GM12891 (cell line): ENCODE measurements around the gene CABLES2.

Experiments
- DNase-seq: peaks from one replicate; pipeline ENCODE4 v3.0.0; 2011; ENCODE audit warnings: low spot score; ENCODE audit not compliant: insufficient read length
- FAIRE-seq: peaks from 2 replicates; lab custom pipeline; 2011; peaks lifted over from hg19 to GRCh38; lab: Jason Lieb, UNC
- PAX5 ChIP-seq: IDR thresholded peaks from 2 replicates; pipeline ENCODE4 v1.6.1; 2011; ENCODE audit warnings: low read length, moderate library complexity, mild to moderate bottlenecking; ENCODE audit not compliant: insufficient read depth, severe bottlenecking
- POLR2A ChIP-seq: IDR thresholded peaks from 2 replicates; pipeline ENCODE4 v1.6.1; 2011; ENCODE audit warnings: low read depth, low read length, control low read depth
- POLR2AphosphoS5 ChIP-seq: IDR thresholded peaks from 2 replicates; pipeline ENCODE4 v1.6.1; 2011; ENCODE audit warnings: low read depth, low read length, control low read depth
- POU2F2 ChIP-seq: IDR thresholded peaks from 2 replicates; pipeline ENCODE4 v1.6.1; 2011; ENCODE audit warnings: low read depth, mild to moderate bottlenecking, control low read depth, low read length, moderate library complexity
- SPI1 ChIP-seq: IDR thresholded peaks from 2 replicates; pipeline ENCODE4 v1.6.1; 2011; ENCODE audit warnings: low read depth, low read length, control low read depth
- TAF1 ChIP-seq: IDR thresholded peaks from 2 replicates; pipeline ENCODE4 v1.6.1; 2011; ENCODE audit warnings: low read depth, low read length, control low read depth

The CABLES2 gene

DNA sequence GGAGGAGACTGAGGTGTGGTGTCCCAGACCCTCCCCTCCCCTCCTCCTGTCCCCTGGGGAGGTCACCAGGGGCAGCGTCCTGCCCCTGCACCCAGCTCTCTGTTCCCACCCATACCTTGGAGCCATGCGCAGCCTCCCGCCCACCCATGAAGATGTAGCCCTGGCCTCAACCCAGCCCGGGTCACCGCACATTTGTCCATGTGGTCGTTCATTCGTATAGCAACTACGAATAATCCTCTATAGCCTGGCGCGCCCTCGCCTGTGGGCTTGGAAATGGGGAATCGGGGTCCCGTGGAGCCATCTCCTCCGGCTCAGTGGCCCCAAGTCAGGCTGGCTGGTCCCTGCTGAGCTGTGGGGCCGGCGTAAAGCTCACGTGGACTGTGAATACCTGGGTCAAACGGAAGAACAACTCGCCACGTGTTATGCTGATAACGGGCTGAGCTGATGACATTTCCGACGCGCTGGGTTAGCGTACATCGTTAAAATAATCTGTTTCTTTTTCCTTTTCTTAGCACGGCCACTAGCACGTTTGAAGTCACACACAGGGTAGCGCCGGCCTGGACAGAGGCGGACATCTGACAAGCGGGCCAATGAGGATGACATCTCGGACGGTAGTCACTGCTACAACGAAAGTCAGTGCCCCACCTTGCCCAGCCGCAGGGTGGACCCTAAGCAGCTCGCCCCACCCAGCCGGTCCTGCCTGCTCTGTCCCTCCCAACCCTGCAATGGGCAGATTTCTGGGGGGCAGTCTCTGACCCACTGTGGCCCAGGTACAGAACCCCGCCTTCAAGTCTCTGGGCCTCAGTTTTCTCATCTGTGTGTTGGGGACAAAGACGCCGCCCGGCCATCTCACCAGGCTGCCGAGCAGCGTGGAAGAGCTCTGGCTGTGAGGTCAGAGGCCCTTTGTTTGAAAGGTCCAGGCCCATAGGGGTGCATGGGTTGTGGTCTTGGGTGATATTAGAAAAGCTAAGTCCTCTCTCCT lies 40.1 kb upstream of the CABLES2 start:
- no peak for TF ChIP-seq SPI1
- TF ChIP-seq PAX5: no peak
- no peak for TF ChIP-seq POU2F2
- no peak for TF ChIP-seq POLR2A
- TF ChIP-seq POLR2AphosphoS5: no peak
- TF ChIP-seq TAF1: no peak
- no peak for DNase-seq
- FAIRE-seq: no peak

DNA sequence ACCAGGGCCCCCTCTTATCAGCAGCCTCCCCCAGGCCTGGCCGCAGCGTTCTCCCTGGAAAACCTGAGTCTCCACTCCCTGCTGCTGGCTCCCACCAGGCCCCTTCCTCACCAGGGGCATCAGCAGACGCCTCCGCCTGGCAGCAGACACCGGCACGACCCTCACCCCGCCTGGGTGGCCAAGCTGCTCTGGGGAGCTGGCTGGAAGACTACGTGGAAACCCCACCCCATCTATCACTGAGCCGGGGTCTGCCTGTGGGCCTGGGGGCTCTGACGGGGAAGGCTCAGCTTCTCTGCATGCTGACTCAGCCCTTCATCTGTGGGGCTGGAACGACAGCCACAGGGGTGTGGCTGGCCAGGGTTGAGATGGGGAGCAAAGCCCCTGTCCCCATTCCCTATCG lies 39.4 kb upstream of the CABLES2 start:
- DNase-seq (no peak), FAIRE-seq (no peak)
- TF ChIP-seq SPI1: no peak
- no peak for TF ChIP-seq POU2F2
- TF ChIP-seq TAF1: no peak
- no peak for TF ChIP-seq POLR2A
- no peak for TF ChIP-seq POLR2AphosphoS5
- no peak for TF ChIP-seq PAX5

DNA sequence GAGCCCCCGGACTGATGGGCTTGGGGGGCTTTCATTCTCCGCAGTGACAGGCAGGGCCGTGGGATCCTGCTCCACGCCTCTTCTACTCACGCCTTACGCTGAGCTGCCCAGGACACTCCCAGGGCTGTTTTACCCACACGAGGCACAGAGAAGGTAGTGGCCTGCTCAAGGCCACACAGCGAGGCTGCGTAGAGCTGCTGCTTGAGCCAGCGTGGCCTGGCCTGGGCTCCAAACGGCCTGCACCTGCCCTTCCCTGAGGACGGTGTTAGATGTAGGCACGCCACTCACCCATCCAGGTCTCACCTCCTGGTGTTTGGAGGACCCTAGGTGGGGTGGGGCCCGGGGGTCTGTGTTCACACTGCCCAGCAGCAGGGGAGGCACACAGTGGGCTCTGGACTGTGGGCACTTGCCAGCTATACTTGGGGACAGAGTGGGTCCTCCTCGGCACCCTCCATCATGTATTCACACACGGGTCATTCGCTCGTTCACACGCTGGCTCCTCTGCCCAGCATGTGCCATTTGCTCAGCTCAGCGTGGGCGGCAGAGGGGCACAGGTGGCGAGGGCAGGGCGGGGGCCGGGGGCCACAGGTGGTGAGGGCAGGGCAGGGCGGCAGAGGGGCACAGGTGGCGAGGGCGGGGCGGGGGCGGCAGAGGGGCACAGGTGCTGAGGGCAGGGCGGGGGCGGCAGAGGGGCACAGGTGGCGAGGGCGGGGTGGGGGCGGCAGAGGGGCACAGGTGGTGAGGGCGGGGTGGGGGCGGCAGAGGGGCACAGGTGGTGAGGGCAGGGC lies 38.7 kb upstream of the CABLES2 start:
- no peak for TF ChIP-seq POLR2A
- no peak for TF ChIP-seq SPI1
- TF ChIP-seq TAF1: no peak
- TF ChIP-seq POU2F2: no peak
- no peak for TF ChIP-seq PAX5
- TF ChIP-seq POLR2AphosphoS5: no peak
- no peak for DNase-seq
- FAIRE-seq: no peak

DNA sequence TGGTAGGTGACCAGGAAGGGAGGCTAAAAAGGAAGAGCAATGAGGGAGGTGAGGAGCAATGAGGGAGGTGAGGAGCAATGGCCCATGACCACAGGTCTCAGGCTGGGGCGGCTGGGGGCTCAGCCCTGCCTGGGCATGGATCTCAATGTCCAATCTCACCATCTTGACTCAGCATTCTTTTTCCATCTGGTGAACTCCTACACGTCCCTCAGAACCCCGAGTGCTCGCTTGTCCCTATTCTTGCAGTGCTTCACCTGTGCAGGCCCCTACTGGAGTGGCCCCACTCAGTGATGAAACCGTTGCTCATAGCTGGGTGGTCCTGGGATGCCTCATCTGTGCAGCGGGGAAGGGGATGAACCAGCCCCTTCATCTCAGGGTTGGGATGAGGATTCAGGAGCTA lies 37.2 kb upstream of the CABLES2 start:
- no peak for TF ChIP-seq POLR2AphosphoS5
- no peak for TF ChIP-seq POLR2A
- TF ChIP-seq TAF1: no peak
- TF ChIP-seq PAX5: no peak
- no peak for TF ChIP-seq POU2F2
- TF ChIP-seq SPI1: no peak
- FAIRE-seq (no peak), DNase-seq (no peak)

DNA sequence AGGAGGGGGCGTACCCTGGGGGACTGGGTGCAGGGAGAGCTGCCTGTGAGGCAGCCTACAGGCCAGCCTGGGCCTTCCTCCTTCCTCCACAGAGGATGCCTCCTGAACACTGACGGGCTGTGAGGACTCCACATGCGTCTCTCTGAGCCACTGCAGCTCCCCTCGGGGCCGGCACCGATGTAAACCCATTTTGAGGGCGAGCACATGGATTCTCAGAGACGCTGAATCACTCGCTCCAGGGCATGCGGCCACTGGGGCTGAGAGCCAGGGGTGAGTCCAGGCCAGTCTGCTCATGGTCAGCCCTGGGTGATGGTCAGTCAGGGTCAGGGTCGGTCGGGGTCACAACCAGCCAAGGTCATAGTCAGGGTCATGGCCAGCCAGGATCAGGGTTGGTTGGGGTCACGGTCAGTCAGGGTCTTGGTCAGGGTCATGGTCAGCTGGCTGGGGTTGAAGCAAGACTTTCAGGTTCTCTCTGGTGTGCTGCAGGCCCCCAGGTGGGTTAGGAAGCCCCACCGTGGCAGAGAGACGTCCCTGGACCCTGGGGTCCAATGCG lies 35.0 kb upstream of the CABLES2 start:
- TF ChIP-seq POLR2AphosphoS5 (no peak), SPI1 (no peak), TAF1 (no peak), PAX5 (no peak), POLR2A (no peak)
- DNase-seq: no peak
- FAIRE-seq: no peak

DNA sequence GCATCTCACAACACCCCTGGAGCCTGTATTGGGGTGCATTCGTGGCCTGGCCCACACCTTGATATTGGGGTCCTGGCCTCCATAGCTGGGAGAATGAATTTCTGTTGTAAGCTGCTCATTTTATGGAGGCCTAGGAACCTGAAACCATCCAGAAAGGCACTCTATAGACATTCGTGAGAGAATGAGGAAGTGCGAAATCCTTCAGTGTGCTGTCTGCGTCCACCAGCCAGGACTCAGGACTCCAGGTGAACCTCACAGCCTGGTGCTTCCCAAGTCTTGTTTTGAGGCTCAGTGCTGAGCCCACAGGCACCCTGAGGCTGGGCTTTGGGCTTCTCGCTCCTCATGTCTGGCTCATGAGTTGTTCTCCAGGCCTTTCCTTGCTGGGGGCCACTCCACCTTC lies 32.1 kb upstream of the CABLES2 start:
- peak; percentile 98 for TF ChIP-seq SPI1
- TF ChIP-seq PAX5: no peak
- DNase-seq: no peak
- no peak for FAIRE-seq

DNA sequence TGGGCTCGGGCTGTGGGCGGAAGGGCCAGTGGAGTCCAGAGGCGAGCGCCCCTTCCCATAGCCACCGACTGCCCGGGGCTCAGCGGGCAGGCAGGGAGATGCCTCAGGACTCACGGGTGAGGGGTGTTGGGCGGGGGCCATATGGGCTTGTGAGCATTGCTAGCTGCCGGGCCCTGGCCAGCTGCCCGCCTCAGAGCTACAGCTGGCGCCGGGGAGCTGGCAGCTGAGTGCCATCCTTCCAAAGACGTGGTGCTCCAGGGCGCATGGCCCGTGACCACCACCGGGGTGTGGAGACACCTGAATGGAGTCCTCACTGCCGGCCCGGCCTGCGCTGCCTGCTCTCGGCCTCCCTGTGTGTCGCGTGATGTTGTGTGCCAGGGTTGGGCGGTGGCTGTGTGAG lies 30.8 kb upstream of the CABLES2 start:
- TF ChIP-seq POLR2A (no peak), POLR2AphosphoS5 (no peak), PAX5 (no peak), POU2F2 (no peak), TAF1 (no peak), SPI1 (no peak)
- DNase-seq: no peak
- FAIRE-seq: no peak

DNA sequence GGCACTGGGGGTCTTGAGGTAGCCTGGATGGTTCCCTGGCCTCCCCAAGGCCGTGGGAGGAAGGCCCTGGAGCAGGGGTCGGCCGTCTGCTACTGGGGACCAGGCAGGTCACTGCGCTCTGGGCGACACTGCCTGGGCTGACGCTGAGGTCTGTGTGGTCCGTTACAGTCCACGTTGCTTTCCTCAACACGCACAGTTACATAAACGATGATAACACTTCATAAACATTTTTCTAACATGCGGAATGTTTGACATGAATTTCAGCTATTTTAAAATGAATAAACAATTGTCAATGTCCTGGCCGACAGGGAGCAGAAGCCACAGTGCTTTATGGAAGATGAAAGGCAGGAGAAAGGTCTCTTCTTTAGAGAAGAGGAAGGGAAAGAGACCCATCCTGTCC lies 30.4 kb upstream of the CABLES2 start:
- FAIRE-seq: no peak

DNA sequence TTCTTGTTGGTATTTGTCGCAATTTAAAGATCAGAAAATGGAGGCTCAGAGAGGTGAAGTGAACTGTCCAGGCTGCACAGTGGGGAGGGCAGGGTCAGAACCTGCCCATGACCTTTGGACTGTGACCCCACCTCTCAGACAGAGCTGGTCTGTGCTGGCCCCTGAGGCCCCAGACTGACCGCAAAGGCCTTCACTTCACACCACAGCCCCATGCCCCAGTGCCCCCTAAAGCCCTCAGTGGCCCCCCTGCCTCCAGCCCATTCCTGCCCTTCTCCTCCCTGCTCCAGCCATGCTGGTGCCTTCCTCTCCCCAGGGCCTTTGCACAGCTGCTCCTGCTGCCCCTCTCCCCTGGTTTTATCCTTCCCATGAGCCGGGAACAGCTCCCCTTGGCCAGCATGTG lies 29.6 kb upstream of the CABLES2 start:
- FAIRE-seq: no peak
- no peak for DNase-seq

More for the DNA sequence above, 30.4 kb upstream of the CABLES2 start:
- no peak for DNase-seq
- TF ChIP-seq POU2F2 (no peak), POLR2AphosphoS5 (no peak), SPI1 (no peak), POLR2A (no peak), PAX5 (no peak), TAF1 (no peak)

More for the DNA sequence above, 29.6 kb upstream of the CABLES2 start:
- TF ChIP-seq POU2F2 (no peak), POLR2AphosphoS5 (no peak)
